DND-41 (cell line): ENCODE results near the gene SLCO2A1.

ENCODE experiments used
- ATAC-seq: fragments of 200-7000 bp; cut with Tn5 transposase; 3 replicates; pipeline ENCODE4 v1.9.1; 2021; ENCODE audit warnings: low read depth; ENCODE audit not compliant: insufficient read depth
- DNase-seq: peaks from one replicate; pipeline ENCODE4 v3.0.0-alpha.2; 2020
- H2AFZ ChIP-seq: 2 replicates; pipeline ENCODE4 v1.6.0; 2012; ENCODE audit warnings: low read depth, low read length
- H3K27ac ChIP-seq: 2 replicates; pipeline ENCODE4 v1.5.1; 2012; ENCODE audit warnings: low read length, inconsistent platforms
- H3K27me3 ChIP-seq: fragments of 200-600 bp; sonication (generic); 2 replicates; pipeline ENCODE4 v1.6.0; 2012; ENCODE audit warnings: low read length, mild to moderate bottlenecking, inconsistent platforms; ENCODE audit not compliant: insufficient read depth, poor library complexity
- H3K36me3 ChIP-seq: 2 replicates; pipeline ENCODE4 v1.5.1; 2012; ENCODE audit warnings: low read length, inconsistent platforms; ENCODE audit not compliant: insufficient read depth
- H3K4me1 ChIP-seq: 2 replicates; pipeline ENCODE4 v1.5.1; 2012; ENCODE audit warnings: mild to moderate bottlenecking, low read length; ENCODE audit not compliant: insufficient read depth
- H3K4me2 ChIP-seq: 2 replicates; pipeline ENCODE4 v1.6.0; 2012; ENCODE audit warnings: mild to moderate bottlenecking, moderate library complexity, low read length, inconsistent platforms; ENCODE audit not compliant: insufficient read depth
- H3K4me3 ChIP-seq, 2 experiments: fragments of 200-600 bp in 1 of 2; shearing (Covaris generic) in 1 of 2; 2 replicates each; pipeline ENCODE4 v1.5.1; 2012 to 2016; ENCODE audit warnings: inconsistent platforms in 2 of 2, low read length in 2 of 2, mild to moderate bottlenecking in 2 of 2, low read depth in 1 of 2, moderate library complexity in 1 of 2
- H3K79me2 ChIP-seq: 2 replicates; pipeline ENCODE4 v1.6.0; 2012; ENCODE audit warnings: low read length, inconsistent platforms; ENCODE audit not compliant: insufficient read depth
- H3K9ac ChIP-seq: 2 replicates; pipeline ENCODE4 v1.6.0; 2012; ENCODE audit warnings: low read depth, mild to moderate bottlenecking, inconsistent platforms, low read length, moderate library complexity
- H3K9me3 ChIP-seq: 2 replicates; pipeline ENCODE4 v1.5.1; 2012; ENCODE audit warnings: low read length, moderate library complexity, mild to moderate bottlenecking, inconsistent platforms; ENCODE audit not compliant: insufficient read depth, severe bottlenecking
- H4K20me1 ChIP-seq: 2 replicates; pipeline ENCODE4 v1.6.0; 2012; ENCODE audit warnings: low read length; ENCODE audit not compliant: insufficient read depth
- EZH2 ChIP-seq: IDR thresholded peaks from 3 replicates; pipeline ENCODE4 v1.6.1; 2012; ENCODE audit warnings: borderline replicate concordance, low read depth, mild to moderate bottlenecking, moderate library complexity, low read length, inconsistent platforms; ENCODE audit not compliant: severe bottlenecking
- TF ChIP-seq, protein P1 (sequence below): IDR thresholded peaks from 2 replicates; pipeline ENCODE4 v1.5.1; 2012; ENCODE audit warnings: borderline replicate concordance, low read length, moderate library complexity, mild to moderate bottlenecking; ENCODE audit not compliant: poor library complexity, severe bottlenecking; ENCODE audit errors: extremely low read depth

SLCO2A1 gene

DNA sequence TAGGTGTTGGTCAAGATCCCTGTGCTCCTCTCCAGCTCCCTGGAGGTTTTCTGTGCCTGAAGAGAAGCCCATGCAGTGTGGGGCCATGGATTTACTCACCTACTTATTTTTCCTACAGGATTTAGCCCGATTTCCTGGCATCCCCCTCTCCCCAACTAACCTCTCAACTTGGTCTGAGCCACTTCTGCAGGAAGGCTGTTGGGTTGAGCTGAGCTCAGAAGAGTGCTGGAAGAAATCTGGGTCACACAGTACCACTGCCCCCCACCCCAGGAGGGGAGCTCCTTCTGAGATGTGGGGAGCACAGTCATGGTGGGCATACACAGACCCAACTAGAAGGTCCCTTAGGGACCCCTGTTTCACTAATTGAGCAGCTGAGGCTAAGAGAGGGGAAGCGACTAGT is 34.4 kb upstream of the SLCO2A1 start:
- no peaks in the 10 kb centered on the region for H3K9me3 ChIP-seq
- no peak overlapping the region for H3K4me3 ChIP-seq
- no peaks in the 10 kb centered on the region for H3K4me1 ChIP-seq
- H3K36me3 ChIP-seq, result no peaks in the 10 kb centered on the region
- DNase-seq (no peak), ATAC-seq (no peak)
- H3K4me2 ChIP-seq, result no peak overlapping the region
- no peaks in the 10 kb centered on the region for H4K20me1 ChIP-seq
- no peak overlapping the region for H3K27ac ChIP-seq
- H3K9ac ChIP-seq, result no peak overlapping the region
- no peaks in the 10 kb centered on the region for H3K79me2 ChIP-seq
- TF ChIP-seq EZH2, result no peak
- TF ChIP-seq, protein P1, sequence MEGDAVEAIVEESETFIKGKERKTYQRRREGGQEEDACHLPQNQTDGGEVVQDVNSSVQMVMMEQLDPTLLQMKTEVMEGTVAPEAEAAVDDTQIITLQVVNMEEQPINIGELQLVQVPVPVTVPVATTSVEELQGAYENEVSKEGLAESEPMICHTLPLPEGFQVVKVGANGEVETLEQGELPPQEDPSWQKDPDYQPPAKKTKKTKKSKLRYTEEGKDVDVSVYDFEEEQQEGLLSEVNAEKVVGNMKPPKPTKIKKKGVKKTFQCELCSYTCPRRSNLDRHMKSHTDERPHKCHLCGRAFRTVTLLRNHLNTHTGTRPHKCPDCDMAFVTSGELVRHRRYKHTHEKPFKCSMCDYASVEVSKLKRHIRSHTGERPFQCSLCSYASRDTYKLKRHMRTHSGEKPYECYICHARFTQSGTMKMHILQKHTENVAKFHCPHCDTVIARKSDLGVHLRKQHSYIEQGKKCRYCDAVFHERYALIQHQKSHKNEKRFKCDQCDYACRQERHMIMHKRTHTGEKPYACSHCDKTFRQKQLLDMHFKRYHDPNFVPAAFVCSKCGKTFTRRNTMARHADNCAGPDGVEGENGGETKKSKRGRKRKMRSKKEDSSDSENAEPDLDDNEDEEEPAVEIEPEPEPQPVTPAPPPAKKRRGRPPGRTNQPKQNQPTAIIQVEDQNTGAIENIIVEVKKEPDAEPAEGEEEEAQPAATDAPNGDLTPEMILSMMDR, result no peak
- H3K27me3 ChIP-seq, result peaks cover 3% of the 10 kb centered on the region
- no peak overlapping the region for H2AFZ ChIP-seq

DNA sequence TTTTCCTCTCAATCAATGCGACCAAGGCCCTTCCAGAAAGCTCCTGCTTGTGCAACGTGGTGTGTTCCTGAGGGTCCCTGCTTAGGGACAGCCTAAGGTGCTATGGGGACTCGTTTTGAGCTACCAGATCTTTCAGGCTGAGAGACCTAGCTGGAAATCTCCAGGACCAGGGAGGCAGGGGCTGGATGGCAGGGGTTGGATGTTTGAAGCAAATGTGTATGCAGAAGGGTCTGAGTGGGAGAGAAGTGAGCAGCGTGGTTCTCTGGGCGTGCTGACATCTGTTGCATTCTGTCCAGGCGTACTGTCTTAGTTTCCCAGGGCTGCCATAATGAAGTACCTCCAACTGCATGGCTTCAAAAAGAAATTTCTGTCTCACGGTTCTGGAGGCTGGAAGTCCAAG is 31.7 kb upstream of the SLCO2A1 start:
- H3K4me2 ChIP-seq, result no peak overlapping the region
- no peaks in the 10 kb centered on the region for H3K36me3 ChIP-seq
- peaks cover 3% of the 10 kb centered on the region for H3K27me3 ChIP-seq
- TF ChIP-seq EZH2, result no peak
- TF ChIP-seq, protein P1, result no peak
- no peak for ATAC-seq
- H3K9me3 ChIP-seq, result no peaks in the 10 kb centered on the region
- no peak overlapping the region for H3K9ac ChIP-seq
- no peaks in the 10 kb centered on the region for H3K79me2 ChIP-seq
- no peak for DNase-seq
- H4K20me1 ChIP-seq, result no peaks in the 10 kb centered on the region
- no peak overlapping the region for H3K27ac ChIP-seq
- H3K4me1 ChIP-seq, result no peaks in the 10 kb centered on the region
- no peak overlapping the region for H3K4me3 ChIP-seq
- H2AFZ ChIP-seq, result no peak overlapping the region

DNA sequence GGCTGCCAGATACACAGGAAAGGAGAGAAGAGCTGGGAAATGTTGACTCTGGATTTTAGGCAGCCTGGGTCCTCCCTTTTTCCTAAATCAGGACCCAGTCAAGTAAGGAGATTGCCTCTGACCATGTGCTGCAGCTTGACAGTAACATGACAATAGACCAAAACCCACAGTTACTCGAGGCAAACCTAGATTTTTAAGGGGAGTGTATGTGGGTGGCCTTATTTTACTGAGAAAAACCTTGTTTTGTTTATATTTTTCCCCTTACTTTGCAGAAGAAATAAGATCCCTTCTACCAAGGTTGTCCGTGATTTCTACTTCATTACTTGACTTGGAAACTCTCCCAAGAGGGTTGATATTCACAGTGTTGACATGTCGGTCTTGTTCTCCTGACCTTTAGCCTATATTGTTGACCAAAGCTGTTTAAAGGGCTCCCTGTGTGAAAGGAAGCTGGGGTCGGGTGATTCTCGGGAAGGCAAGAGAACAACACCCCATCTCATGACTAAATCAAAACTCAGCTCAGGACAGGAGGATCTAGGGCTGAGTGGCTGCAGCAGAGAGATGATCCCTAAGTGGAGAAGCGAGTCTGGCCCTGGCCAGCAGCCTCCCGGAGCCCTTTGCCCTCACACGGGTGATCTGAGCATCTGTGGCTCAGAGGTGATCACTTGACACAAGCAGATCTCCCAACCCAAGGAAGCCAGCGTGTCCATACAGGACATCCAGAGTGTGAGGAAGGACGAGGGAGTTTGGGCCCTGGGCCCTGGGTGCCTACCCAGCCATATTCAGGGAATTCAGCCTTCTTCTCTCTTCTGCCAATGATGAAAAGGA is 31.0 kb upstream of the SLCO2A1 start:
- Histone ChIP-seq H3K36me3 (no peaks in the 10 kb centered on the region), H3K4me3 (no peak overlapping the region), H3K9me3 (no peaks in the 10 kb centered on the region), H4K20me1 (no peaks in the 10 kb centered on the region), H3K79me2 (no peaks in the 10 kb centered on the region), H3K27me3 (peaks cover 3% of the 10 kb centered on the region), H3K4me2 (no peak overlapping the region), H3K4me1 (no peaks in the 10 kb centered on the region), H3K9ac (no peak overlapping the region), H2AFZ (no peak overlapping the region), H3K27ac (no peak overlapping the region)
- TF ChIP-seq, protein P1, result no peak
- no peak for TF ChIP-seq EZH2
- ATAC-seq (no peak), DNase-seq (no peak)
